GM23338 (cell line): ENCODE measurements around the gene FLNB.

Experiments
- CTCF ChIP-seq, 2 experiments: fragments of 200-600 bp in 1 of 2; sonication (generic) in 1 of 2; conservative IDR thresholded peaks; 2 replicates each; pipeline versions ENCODE4 v1.5.1 to v1.6.1; 2016 to 2017; ENCODE audit warnings: antibody characterized with exemption in 2 of 2, low read depth in 2 of 2, mild to moderate bottlenecking in 2 of 2, moderate library complexity in 1 of 2
- EZH2 ChIP-seq: fragments of 200-600 bp; sonication (generic); IDR thresholded peaks from one replicate; pipeline ENCODE4 v1.8.0; 2017; ENCODE audit warnings: antibody characterized with exemption, mild to moderate bottlenecking, low read depth; ENCODE audit not compliant: unreplicated experiment
- POLR2AphosphoS5 ChIP-seq: IDR thresholded peaks from 2 replicates; pipeline ENCODE4 v1.6.1; 2016; ENCODE audit warnings: antibody characterized with exemption, low read depth
- REST ChIP-seq: IDR thresholded peaks from one replicate; pipeline ENCODE4 v1.6.1; 2018; ENCODE audit warnings: antibody characterized with exemption; ENCODE audit not compliant: unreplicated experiment
- ZNF114 ChIP-seq: fragments of 250-450 bp; sonication (Bioruptor Pico); IDR thresholded peaks from 2 replicates; pipeline ENCODE4 v1.5.0; 2020; ENCODE audit warnings: mild to moderate bottlenecking, moderate library complexity

GRCh38 chr3:58164199-58164879, 156.1 kb downstream of the FLNB start:
- TF ChIP-seq CTCF (conservative IDR thresholded peaks at IDR 0.05; ENCODE audit: low read depth in 2 of 2), result no peak
- no peak for TF ChIP-seq EZH2
- TF ChIP-seq ZNF114 (CRISPR knock-in tag), result no peak
- TF ChIP-seq POLR2AphosphoS5, result no peak
- TF ChIP-seq REST, result no peak
